ENCODE measurements around the gene CDC6.

Gene CDC6

DNA sequence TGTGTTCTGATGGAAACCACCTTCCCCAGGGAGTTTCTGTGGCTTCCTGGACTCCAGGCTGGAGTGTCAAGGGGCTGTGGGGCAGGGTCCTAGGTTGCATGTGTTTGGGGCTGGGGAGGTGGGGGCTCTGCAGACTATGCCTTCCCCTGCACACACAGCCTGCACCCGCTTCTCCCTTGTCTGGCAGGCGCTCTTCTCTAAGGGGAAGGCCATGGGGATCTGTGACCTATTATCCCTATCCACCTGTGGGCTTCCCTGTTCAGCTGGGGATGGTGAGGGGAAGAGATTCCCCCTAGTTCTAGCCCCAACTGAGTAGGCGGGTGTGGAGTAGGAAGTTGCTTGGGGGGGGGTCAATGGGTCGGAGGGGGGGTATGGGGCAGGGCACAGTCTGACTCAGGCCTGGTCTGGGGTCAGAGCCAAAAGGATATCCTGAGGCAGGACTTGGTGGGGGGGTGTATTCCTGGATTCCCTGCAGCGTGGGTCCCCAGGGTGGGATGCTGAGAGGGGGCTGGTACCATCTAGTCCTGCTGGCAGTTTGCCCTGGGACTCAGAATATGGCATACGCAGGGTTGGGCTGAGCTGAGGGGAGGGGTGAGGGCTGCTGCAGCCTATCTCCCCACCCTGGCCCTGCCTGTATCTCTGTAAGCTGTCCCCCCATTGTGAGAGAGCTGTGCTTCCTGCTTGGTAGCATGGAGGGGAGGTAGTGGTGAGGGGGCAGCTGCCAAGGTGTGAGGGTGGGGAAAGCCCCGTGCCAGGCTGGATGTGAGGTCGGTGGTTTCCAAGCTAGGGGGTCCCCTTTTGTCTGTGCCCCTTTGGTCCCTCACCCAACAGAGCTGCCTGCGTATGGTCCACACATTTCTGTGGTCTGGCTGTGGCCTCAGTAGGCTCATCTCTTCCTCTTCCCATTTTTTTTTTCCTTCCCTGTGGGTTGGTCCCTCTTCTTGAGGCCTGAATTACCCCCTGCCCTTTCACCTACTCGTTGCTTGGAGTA lies 36.0 kb downstream of the CDC6 start:
- no peak for DNase-seq

DNA sequence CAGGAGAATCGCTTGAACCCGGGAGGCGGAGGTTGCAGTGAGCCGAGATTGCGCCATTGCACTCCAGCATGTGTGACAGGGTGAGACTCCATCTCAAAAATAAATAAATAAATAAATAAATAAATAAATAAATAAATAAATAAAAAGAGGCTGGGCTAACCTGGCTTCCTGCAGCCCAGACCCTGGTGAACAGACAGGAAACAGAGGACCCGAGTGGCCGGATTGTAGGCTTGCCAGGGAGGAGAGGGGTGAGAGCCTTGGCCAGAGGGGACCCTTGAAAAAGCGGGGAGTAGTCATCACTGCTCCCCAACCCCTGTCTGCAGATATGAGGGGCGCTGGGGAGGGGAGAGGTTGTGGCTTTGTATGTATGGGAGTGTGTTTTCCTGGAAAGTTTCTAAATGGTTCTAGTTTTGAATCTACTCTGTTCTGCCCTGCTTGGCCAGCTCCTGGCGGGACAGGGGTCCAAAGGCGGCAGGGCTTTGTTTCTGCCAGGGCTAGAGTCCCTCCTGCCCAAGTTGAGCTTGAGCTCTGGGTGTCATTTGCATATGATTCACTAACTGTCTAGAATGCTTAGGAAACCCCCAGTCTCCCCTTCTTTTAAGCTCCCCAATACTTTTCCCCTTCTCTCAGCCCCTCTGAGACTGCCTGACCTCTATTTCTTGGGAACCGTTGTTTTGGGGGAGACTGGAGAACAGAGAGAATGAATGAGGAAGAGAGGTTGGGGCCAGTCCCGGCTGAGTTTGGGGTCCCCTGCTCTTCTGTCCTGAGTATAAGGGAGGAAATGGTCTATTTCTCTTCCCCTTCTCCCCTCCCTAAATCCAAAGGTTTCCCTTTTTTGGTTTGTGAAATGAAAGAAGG lies 37.7 kb downstream of the CDC6 start:
- no peak for DNase-seq

GRCh38 chr17:40326014-40326831 lies 38.5 kb downstream of the CDC6 start:
- no peak for DNase-seq

GRCh38 chr17:40326832-40327199 lies 39.1 kb downstream of the CDC6 start:
- DNase-seq: no peak

GRCh38 chr17:40327244-40327729 lies 39.6 kb downstream of the CDC6 start:
- no peak for DNase-seq

GRCh38 chr17:40327735-40328385 lies 40.2 kb downstream of the CDC6 start:
- no peak for DNase-seq

DNA sequence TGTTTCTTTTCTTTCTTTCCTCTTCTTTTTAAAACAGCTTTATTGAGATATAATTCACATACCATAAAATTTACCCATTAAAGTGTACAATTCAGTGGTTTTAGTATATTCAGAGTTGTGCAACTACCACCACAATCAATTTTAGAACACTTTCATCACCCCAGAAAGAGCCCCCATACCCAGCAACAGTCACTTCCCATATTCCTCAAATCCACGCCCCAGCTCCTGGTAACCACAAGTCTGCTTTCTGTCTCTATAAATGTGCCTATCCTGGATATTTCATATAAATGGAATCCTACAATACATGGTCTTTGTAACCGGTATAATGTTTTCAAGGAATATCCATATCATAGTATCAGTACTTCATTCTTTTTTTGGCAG lies 40.7 kb downstream of the CDC6 start:
- DNase-seq: no peak

- DNase-seq: peak; percentile 65
These were observed 42.4 kb downstream of the CDC6 start for GRCh38 chr17:40329839-40330794.

GRCh38 chr17:40330850-40331470 lies 43.3 kb downstream of the CDC6 start:
- no peak for DNase-seq

GRCh38 chr17:40331743-40332641 lies 44.3 kb downstream of the CDC6 start:
- DNase-seq: no peak

GRCh38 chr17:40333781-40334448 lies 46.2 kb downstream of the CDC6 start:
- DNase-seq: no peak

DNA sequence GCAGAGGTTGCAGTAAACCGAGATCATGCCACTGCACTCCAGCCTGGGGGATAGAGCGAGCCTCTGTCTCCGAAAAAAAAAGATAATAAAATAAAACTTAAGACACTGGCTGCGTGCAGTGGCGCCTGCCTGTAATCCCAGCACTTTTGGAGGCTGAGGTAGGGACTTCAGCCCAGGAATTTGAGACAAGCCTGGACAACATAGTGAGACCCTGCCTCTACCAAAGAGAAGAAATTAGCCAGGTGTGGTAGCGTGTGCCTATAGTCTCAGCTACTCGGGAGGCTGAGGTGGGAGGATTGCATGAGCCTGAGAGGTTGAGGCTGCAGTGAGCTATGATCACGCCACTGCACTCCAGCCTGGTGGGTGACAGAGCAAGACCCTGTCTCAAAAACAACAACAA lies 47.9 kb downstream of the CDC6 start:
- DNase-seq: no peak

DNA sequence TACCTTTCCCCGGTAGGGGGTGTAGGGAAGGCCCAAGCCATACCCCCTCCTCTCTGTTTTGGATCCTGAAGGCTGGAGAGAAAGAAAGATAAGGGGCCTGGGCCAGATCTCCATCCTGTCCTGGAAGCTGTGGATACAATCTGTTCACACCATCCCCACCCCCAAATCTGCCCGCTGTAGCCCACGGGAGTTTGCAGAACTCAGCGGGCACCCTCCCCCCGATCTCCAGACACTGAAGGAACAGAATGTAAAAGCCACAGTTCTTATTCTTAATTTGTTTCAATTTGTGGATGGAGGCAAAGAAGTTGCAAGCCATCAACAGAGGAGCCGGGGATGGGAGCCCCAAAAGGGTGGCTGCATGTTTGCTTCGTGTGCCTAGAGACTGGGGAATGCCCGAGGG lies 49.7 kb downstream of the CDC6 start:
- no peak for DNase-seq

GRCh38 chr17:40338058-40338457 lies 50.4 kb downstream of the CDC6 start:
- no peak for DNase-seq

DNA sequence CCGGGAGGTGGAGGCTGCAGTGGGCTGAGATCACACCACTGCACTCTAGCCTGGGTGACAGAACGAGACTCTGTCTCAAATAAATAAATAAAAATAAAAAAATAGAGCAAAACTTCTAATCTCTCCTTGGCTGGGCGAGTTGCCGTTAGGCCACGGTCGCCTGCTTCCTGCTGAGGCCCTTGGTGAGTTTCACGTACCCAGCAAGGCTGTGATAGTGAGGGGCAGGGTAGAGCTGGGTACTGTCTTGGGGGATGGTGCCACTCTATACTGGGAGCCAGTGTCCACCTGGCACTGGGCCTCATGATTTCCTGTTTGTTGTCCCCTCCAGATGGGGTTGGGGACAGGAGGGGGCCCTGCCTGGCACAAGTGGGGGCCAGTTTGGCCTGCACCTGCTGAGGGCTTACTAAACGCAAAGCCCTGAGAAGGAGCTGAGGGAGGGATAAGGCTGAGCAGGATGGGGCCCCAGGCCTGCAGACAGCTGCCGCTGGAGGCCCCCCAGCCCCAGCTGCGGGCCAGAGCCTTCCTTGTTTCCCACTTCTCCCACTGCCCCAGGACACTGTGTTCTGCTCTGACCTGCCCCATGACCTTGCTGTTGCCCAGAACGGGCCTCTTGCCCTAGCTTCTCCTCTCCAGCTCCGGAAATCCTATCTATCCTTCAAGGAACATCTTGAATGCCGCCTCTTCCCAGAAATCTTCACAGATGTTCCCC lies 51.4 kb downstream of the CDC6 start:
- no peak for DNase-seq

- DNase-seq: no peak
These were observed 52.6 kb downstream of the CDC6 start for GRCh38 chr17:40340327-40340726.

DNA sequence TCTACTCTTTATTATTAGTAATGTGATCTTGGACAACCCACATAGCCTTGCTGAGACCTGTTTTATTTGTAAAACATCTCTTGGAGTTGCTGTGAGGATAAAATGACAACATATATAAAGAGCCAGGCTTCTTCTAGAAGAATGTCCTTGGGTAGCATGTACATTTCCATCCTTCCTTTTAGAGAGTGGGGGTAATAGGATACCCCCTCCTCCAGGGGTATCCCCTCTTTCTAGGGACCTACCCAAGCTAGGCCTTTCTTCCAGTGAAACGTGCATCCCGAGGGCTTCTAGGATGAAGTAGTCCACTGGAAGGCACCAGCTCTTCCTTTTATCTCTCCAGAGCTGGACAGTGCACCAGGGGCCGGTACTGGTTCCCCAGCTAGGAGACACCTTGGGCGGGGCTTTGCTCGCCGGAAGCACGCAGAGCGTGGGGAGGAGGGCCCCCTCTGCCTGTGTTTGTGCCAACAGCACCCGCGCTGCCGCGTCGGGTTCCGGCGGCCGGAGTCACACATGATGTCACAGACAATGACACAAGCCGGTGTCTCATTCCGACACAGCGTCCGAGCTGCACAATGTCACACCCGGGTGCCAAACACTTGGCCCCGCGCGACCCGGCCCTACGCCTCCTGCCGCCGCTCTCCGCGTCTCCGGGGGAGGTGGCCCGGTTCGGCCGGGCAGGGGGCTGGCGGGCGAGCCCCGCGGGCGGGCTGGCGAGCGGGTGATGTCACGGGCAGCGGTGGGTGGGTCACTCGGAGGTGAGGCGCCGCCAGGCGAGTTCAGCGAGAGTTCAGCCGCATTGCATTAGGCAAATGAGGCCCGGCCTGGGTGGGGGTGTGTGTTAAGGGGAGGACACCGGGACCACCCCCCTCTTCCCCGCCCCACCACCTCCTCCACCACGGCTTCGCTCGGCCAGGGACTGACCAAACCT lies 53.5 kb downstream of the CDC6 start:
- DNase-seq: peak; percentile 71
